Brain microvascular endothelial cell (primary cell): ENCODE measurements around the gene CFH.
"Not testable (repeated sequence)": the region's sequence is repeated elsewhere in the genome, so short reads cannot be mapped to it uniquely, and the experiment has no call there.

ENCODE experiments used
- DNase-seq: peaks from one replicate; pipeline ENCODE4 v3.0.0-alpha.2; 2020
- H3K27ac ChIP-seq: fragments of 250-450 bp; sonication (Bioruptor Pico); 2 replicates; pipeline ENCODE4 v1.5.1; 2020; ENCODE audit warnings: mild to moderate bottlenecking, moderate library complexity
- H3K27me3 ChIP-seq: fragments of 250-450 bp; sonication (Bioruptor Pico); replicated peaks from 2 replicates; pipeline ENCODE4 v1.5.1; 2020; ENCODE audit warnings: mild to moderate bottlenecking
- H3K36me3 ChIP-seq: fragments of 250-450 bp; sonication (Bioruptor Pico); replicated peaks from 2 replicates; pipeline ENCODE4 v1.5.1; 2020; ENCODE audit warnings: mild to moderate bottlenecking
- H3K4me3 ChIP-seq: 2 replicates; pipeline ENCODE4 v1.5.1; 2011; ENCODE audit warnings: low read depth, mild to moderate bottlenecking, control low read depth, low read length, moderate library complexity
- in situ Hi-C: cut with HindIII; loops from 2 replicates; pipeline ENCODE4 v1.10.0; 2017; ENCODE audit warnings: low sequenced_read_pairs, low pct_ligation_motif_present
- TF ChIP-seq, protein P1 (sequence below): IDR thresholded peaks from 2 replicates; pipeline ENCODE4 v1.5.1; 2011; ENCODE audit warnings: low read depth, mild to moderate bottlenecking, moderate library complexity, low read length, control low read depth, inconsistent platforms; ENCODE audit errors: missing control alignments

Gene CFH

DNA sequence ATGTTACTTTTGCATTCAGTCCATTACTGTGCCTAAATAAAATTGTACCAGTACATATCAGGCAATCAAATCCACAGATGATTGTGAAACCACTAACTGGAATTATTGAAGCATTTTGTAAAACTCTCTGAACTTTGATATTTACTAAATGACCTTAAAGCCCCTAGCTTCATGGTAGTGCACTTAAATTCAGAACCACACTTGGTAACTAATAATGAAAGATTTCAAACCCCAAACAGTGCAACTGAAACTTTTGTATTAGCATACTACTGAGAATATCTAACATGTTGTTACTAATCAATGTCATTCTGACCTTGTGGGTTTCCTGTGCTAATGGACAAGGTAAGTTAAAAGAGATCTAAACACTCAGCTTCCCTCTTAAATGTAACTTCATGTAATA is 122.8 kb downstream of the CFH start, which contains the start of gene CFHR3:
Gene CFHR3, plus strand, starts transcription at position 238 of the 400 bp plus-strand sequence. Its CDS starts 47 bp downstream, at position 285.
- DNase-seq = no peak
- TF ChIP-seq, protein P1, sequence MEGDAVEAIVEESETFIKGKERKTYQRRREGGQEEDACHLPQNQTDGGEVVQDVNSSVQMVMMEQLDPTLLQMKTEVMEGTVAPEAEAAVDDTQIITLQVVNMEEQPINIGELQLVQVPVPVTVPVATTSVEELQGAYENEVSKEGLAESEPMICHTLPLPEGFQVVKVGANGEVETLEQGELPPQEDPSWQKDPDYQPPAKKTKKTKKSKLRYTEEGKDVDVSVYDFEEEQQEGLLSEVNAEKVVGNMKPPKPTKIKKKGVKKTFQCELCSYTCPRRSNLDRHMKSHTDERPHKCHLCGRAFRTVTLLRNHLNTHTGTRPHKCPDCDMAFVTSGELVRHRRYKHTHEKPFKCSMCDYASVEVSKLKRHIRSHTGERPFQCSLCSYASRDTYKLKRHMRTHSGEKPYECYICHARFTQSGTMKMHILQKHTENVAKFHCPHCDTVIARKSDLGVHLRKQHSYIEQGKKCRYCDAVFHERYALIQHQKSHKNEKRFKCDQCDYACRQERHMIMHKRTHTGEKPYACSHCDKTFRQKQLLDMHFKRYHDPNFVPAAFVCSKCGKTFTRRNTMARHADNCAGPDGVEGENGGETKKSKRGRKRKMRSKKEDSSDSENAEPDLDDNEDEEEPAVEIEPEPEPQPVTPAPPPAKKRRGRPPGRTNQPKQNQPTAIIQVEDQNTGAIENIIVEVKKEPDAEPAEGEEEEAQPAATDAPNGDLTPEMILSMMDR = no peak
- no peak within 1 kb of the TSS for H3K27ac ChIP-seq
- no peak within 1 kb of the TSS for H3K4me3 ChIP-seq
- in situ Hi-C loops = no loop called here
- no peaks in the 10 kb centered on the region for H3K36me3 ChIP-seq
- no peaks in the 10 kb centered on the region for H3K27me3 ChIP-seq

- no peaks in the 10 kb centered on the region for H3K36me3 ChIP-seq
- DNase-seq = no peak
- H3K27ac ChIP-seq = no peak overlapping the region
- in situ Hi-C loops = no loop called here
- H3K4me3 ChIP-seq = no peak overlapping the region
- TF ChIP-seq, protein P1 = no peak
- H3K27me3 ChIP-seq = no peaks in the 10 kb centered on the region
Observed at GRCh38 chr1:196777603-196778002, 125.8 kb downstream of the CFH start.

- no peaks in the 10 kb centered on the region for H3K27me3 ChIP-seq
- DNase-seq = no peak
- in situ Hi-C loops = no loop called here
- TF ChIP-seq, protein P1 = no peak
- no peak overlapping the region for H3K4me3 ChIP-seq
- H3K36me3 ChIP-seq = no peaks in the 10 kb centered on the region
- no peak overlapping the region for H3K27ac ChIP-seq
Observed at GRCh38 chr1:196779093-196779492, 127.2 kb downstream of the CFH start.

DNA sequence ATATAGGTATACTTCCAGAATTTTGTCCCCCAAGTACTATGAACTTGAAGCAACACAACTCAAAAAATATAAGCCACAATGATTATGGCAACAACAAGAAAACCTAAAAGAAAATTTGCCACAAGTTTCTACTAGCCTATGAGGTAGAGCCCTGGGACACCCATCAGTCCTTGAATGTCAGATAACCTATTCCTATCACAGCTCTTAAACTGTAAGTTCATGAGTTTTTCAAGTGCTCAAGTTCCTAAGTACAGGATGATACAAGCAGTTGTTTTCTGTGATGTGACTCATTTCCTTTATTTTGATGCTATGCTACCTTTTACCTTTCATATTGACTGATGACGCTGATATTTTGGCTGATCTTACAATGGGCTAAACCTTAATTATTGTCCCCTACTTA is 139.4 kb downstream of the CFH start:
- H3K27ac ChIP-seq, H3K27me3 ChIP-seq, DNase-seq, H3K36me3 ChIP-seq, in situ Hi-C loops, H3K4me3 ChIP-seq: not testable (repeated sequence)

GRCh38 chr1:196794103-196794502 is 142.3 kb downstream of the CFH start:
- H3K27ac ChIP-seq, in situ Hi-C loops, H3K4me3 ChIP-seq, H3K27me3 ChIP-seq, H3K36me3 ChIP-seq, DNase-seq: not testable (repeated sequence)
